Sigmoid colon (tissue), 7 donors: ENCODE data around the gene TNIP2. TPM values are rescaled to one million over a fixed set of nuclear protein-coding genes. Genes with fewer than 3 reads are reported as not detected.
"Not testable (repeated sequence)": the region's sequence is repeated elsewhere in the genome, so short reads cannot be mapped to it uniquely, and the experiment has no call there.

Experiments
- DNase-seq: peaks from one replicate; pipeline ENCODE4 v3.0.0-alpha.2; 2019
- H3K27ac ChIP-seq, 4 donors: fragments of 200-600 bp; sonication (generic); one replicate each; pipeline ENCODE4 v1.5.1; 2016 to 2019; ENCODE audit warnings: mild to moderate bottlenecking in 1 of 4
- H3K27me3 ChIP-seq, 3 donors: fragments of 200-600 bp; sonication (generic); one replicate each; pipeline ENCODE4 v1.5.1; 2019; ENCODE audit warnings: mild to moderate bottlenecking in 1 of 3
- H3K36me3 ChIP-seq, 4 donors: fragments of 200-600 bp; sonication (generic); one replicate each; pipeline ENCODE4 v1.5.1; 2016 to 2019
- H3K4me1 ChIP-seq, 4 donors: fragments of 200-600 bp; sonication (generic); one replicate each; pipeline ENCODE4 v1.5.1; 2017 to 2019
- H3K4me3 ChIP-seq, 4 donors: fragments of 200-600 bp; sonication (generic); one replicate each; pipeline ENCODE4 v1.5.1; 2017 to 2019; ENCODE audit warnings: mild to moderate bottlenecking in 2 of 4, moderate library complexity in 1 of 4
- H3K9me3 ChIP-seq, 4 donors: fragments of 200-600 bp in 3 of 4; sonication (generic) in 3 of 4; one replicate each; pipeline versions ENCODE4 v1.5.1 to v1.6.1; 2013 to 2019
- CTCF ChIP-seq, 4 experiments: fragments of 450-650 bp in 3 of 4; fragments of 200-600 bp in 1 of 4; IDR thresholded peaks; one replicate each; pipeline ENCODE4 v1.5.1; 2016 to 2019; ENCODE audit warnings: antibody characterized with exemption in 4 of 4, mild to moderate bottlenecking in 3 of 4, moderate library complexity in 2 of 4
- EP300 ChIP-seq, 4 donors: sonication (generic); formaldehyde crosslinking; IDR thresholded peaks; one replicate each; pipeline ENCODE4 v1.6.1; 2017; ENCODE audit warnings: antibody characterized with exemption in 4 of 4
- POLR2A ChIP-seq, 2 donors: fragments of 450-650 bp; IDR thresholded peaks; one replicate each; pipeline ENCODE4 v1.6.1; 2016; ENCODE audit warnings: antibody characterized with exemption in 2 of 2, mild to moderate bottlenecking in 2 of 2, moderate library complexity in 2 of 2
- POLR2AphosphoS5 ChIP-seq, 4 donors: sonication (generic); formaldehyde crosslinking; IDR thresholded peaks; one replicate each; pipeline ENCODE4 v1.6.1; 2017; ENCODE audit warnings: antibody characterized with exemption in 4 of 4
- WGBS, 2 donors: extraction: QIAGEN DNeasy Blood & Tissue Kit; methylation state at CpG; one replicate each; pipeline ENCODE4 v1.1.7; 2013; 5-methylcytosine and 5-hydroxymethylcytosine counted together
- intact Hi-C: fragments of 100-400 bp; cut with DNase I; formaldehyde crosslinking; loops from one replicate; pipeline ENCODE4 v1.15.1; 2023
- polyA plus RNA-seq, 3 donors: library from polyadenylated mRNA; stranded (reverse); fragments of 200-250 nt; gene quantifications; one replicate each; pipeline ENCODE4 v1.2.3, GENCODE V29; 2013
- total RNA-seq, 4 donors: library from RNA; depleted of rRNA; stranded (reverse); fragments of >200 nt; gene quantifications; one replicate each; pipeline ENCODE4 v1.1.0, GENCODE V29; 2016
- donor health status: healthy with polysubstance abuse.
- donor health status: Bipolar disorder and iron deficiency.
- donor health status: healthy.

The TNIP2 gene
- total and polyA plus RNA-seq, 7 donors: 51.7 to 68.8 (median 65.0) TPM

GRCh38 chr4:2767705-2768074 lies 11.6 kb upstream of the TNIP2 start:
- peaks cover 0 to 13% (median 8%) of the 10 kb centered on the region in 4 donors for H3K4me1 ChIP-seq
- TF ChIP-seq CTCF (IDR thresholded peaks at IDR 0.05) (no peak), POLR2A (IDR thresholded peaks at IDR 0.05) (no peak), EP300 (IDR thresholded peaks at IDR 0.05) (no peak), POLR2AphosphoS5 (IDR thresholded peaks at IDR 0.05) (no peak)
- 64 to 77% methylated on average over 11 of the region's 11 CpGs for WGBS, 2 donors
- H3K9me3 ChIP-seq: no peaks in the 10 kb centered on the region
- intact Hi-C loops: no loop called here
- no peak overlapping the region for H3K27ac ChIP-seq
- H3K4me3 ChIP-seq: no peak overlapping the region
- peak; percentile 54 for DNase-seq
- H3K36me3 ChIP-seq: no peaks in the 10 kb centered on the region
- H3K27me3 ChIP-seq: peaks cover 0 to 4% (median 0%) of the 10 kb centered on the region in 3 donors

- TF ChIP-seq POLR2AphosphoS5 (IDR thresholded peaks at IDR 0.05) (no peak), POLR2A (IDR thresholded peaks at IDR 0.05) (no peak), CTCF (IDR thresholded peaks at IDR 0.05) (no peak), EP300 (IDR thresholded peaks at IDR 0.05) (no peak)
- intact Hi-C loops: no loop called here
- no peak overlapping the region for H3K27ac ChIP-seq
- peaks cover 0 to 13% (median 8%) of the 10 kb centered on the region in 4 donors for H3K4me1 ChIP-seq
- DNase-seq: peak; percentile 57
- H3K4me3 ChIP-seq: no peak overlapping the region
- H3K36me3 ChIP-seq: no peaks in the 10 kb centered on the region
- WGBS, 2 donors: 90 to 92% methylated on average over 5 of the region's 5 CpGs
- peaks cover 0 to 4% (median 0%) of the 10 kb centered on the region in 3 donors for H3K27me3 ChIP-seq
- no peaks in the 10 kb centered on the region for H3K9me3 ChIP-seq
Observed at GRCh38 chr4:2767046-2767704, 11.0 kb upstream of the TNIP2 start.

- peak; percentile 40 for DNase-seq
- no peak for TF ChIP-seq POLR2AphosphoS5 (IDR thresholded peaks at IDR 0.05)
- Histone ChIP-seq H3K27ac (no peak overlapping the region), H3K27me3 (peaks cover 0 to 4% (median 0%) of the 10 kb centered on the region in 3 donors), H3K4me1 (peaks cover 0 to 13% (median 8%) of the 10 kb centered on the region in 4 donors), H3K9me3 (no peaks in the 10 kb centered on the region), H3K36me3 (no peaks in the 10 kb centered on the region), H3K4me3 (no peak overlapping the region)
- intact Hi-C loops: loop anchor here (2.0 kb wide), 3 partner anchors 169 to 271 kb away; partner anchors contain the start of genes GRK4 and NOP14
- WGBS, 2 donors: 93 to 94% methylated on average over 12 of the region's 12 CpGs
Observed at GRCh38 chr4:2765832-2766526, 9.8 kb upstream of the TNIP2 start.

GRCh38 chr4:2763511-2763967 lies 7.4 kb upstream of the TNIP2 start:
- intact Hi-C loops: no loop called here

GRCh38 chr4:2762486-2763370 lies 6.6 kb upstream of the TNIP2 start:
- H3K9me3 ChIP-seq, H3K4me3 ChIP-seq, H3K36me3 ChIP-seq, H3K27me3 ChIP-seq, H3K27ac ChIP-seq, intact Hi-C loops: not testable (repeated sequence)
- H3K4me1 ChIP-seq: peaks cover 0 to 13% (median 8%) of the 10 kb centered on the region in 4 donors
- DNase-seq: peak; percentile 52
- WGBS, 2 donors: 96% methylated on average over 42 of the region's 42 CpGs

More at GRCh38 chr4:2763511-2763967, 7.4 kb upstream of the TNIP2 start:
- Histone ChIP-seq H3K4me1 (peaks cover 0 to 13% (median 8%) of the 10 kb centered on the region in 4 donors), H3K36me3 (no peaks in the 10 kb centered on the region), H3K9me3 (no peaks in the 10 kb centered on the region), H3K27ac (peak overlapping the region; percentile 60 to 76 (median 70)), H3K4me3 (peak overlapping the region; percentile 38 to 58 (median 54)), H3K27me3 (peaks cover 0 to 4% (median 0%) of the 10 kb centered on the region in 3 donors)
- TF ChIP-seq EP300 (IDR thresholded peaks at IDR 0.05) (no peak), POLR2AphosphoS5 (IDR thresholded peaks at IDR 0.05) (no peak), CTCF (IDR thresholded peaks at IDR 0.05) (no peak), POLR2A (IDR thresholded peaks at IDR 0.05) (no peak)
- WGBS, 2 donors: 64 to 75% methylated on average over 23 of the region's 23 CpGs
- DNase-seq: peak; percentile 69
